PC-3 (cell line): Measurements from ENCODE around the gene ZFAND4. TPM values are rescaled to one million over a fixed set of nuclear protein-coding genes. Genes with fewer than 3 reads are reported as not detected.
"Not testable (repeated sequence)": the region's sequence is repeated elsewhere in the genome, so short reads cannot be mapped to it uniquely, and the experiment has no call there.

ENCODE experiments used
- ATAC-seq: fragments of 200-7000 bp; cut with Tn5 transposase; 2 replicates; pipeline ENCODE4 v1.9.1; 2020; ENCODE audit warnings: mild to moderate bottlenecking, moderate library complexity
- BruUV-seq: library from RNA; stranded (reverse); fragments of 400-500 nt; replicated peaks from 2 replicates; lab custom pipeline; 2021; lab: Mats Ljungman, UMichigan
- CTCF ChIA-PET: fragments of 300-600 bp; sonication (Branson Sonifier 250); formaldehyde crosslinking; loops from one replicate; lab custom pipeline; 2022; ENCODE audit warnings: antibody characterized with exemption; lab: Charles Lee
- POLR2A ChIA-PET: fragments of 300-600 bp; sonication (Branson Sonifier 250); formaldehyde crosslinking; loops from one replicate; lab custom pipeline; 2022; ENCODE audit warnings: antibody characterized with exemption; ENCODE audit not compliant: unreplicated experiment; lab: Charles Lee
- DNase-seq: peaks from one replicate; pipeline ENCODE4 v3.0.0-alpha.2; 2015
- H2AFZ ChIP-seq: fragments of 300-600 bp; sonication (generic); 2 replicates; pipeline ENCODE4 v1.6.0; 2016; ENCODE audit warnings: antibody characterized with exemption, low read length
- H3F3A ChIP-seq: fragments of 300-600 bp; sonication (generic); one replicate; pipeline ENCODE4 v1.6.0; 2017; ENCODE audit warnings: antibody characterized with exemption, low read length, control low read depth, mild to moderate bottlenecking; ENCODE audit not compliant: unreplicated experiment
- H3K27ac ChIP-seq: fragments of 300-600 bp; sonication (generic); 2 replicates; pipeline ENCODE4 v1.5.1; 2016; ENCODE audit warnings: mild to moderate bottlenecking, low read length
- H3K27me3 ChIP-seq: fragments of 300-600 bp; sonication (generic); 2 replicates; pipeline ENCODE4 v1.6.1; 2016; ENCODE audit warnings: low read length, mixed read lengths
- H3K36me3 ChIP-seq: fragments of 300-600 bp; sonication (generic); 2 replicates; pipeline ENCODE4 v1.6.1; 2016; ENCODE audit warnings: low read depth, mixed run types, low read length, mixed read lengths
- H3K4me1 ChIP-seq: fragments of 300-600 bp; sonication (generic); 2 replicates; pipeline ENCODE4 v1.5.1; 2016; ENCODE audit warnings: low read length; ENCODE audit not compliant: insufficient read depth
- H3K4me2 ChIP-seq: fragments of 300-600 bp; sonication (generic); 2 replicates; pipeline ENCODE4 v1.6.0; 2016; ENCODE audit warnings: low read length
- H3K4me3 ChIP-seq: fragments of 300-600 bp; sonication (generic); 2 replicates; pipeline ENCODE4 v1.5.1; 2016; ENCODE audit warnings: mild to moderate bottlenecking, low read length, mixed read lengths
- H3K79me2 ChIP-seq: fragments of 300-600 bp; sonication (generic); 2 replicates; pipeline ENCODE4 v1.6.1; 2017; ENCODE audit warnings: low read length, mixed read lengths
- H3K9ac ChIP-seq: fragments of 300-600 bp; sonication (generic); 2 replicates; pipeline ENCODE4 v1.6.0; 2016; ENCODE audit warnings: mild to moderate bottlenecking, low read length
- H3K9me2 ChIP-seq: fragments of 300-600 bp; sonication (generic); replicated peaks from 2 replicates; pipeline ENCODE4 v1.6.1; 2016; ENCODE audit warnings: mixed run types, low read length, mixed read lengths
- H3K9me3 ChIP-seq: fragments of 300-600 bp; sonication (generic); 2 replicates; pipeline ENCODE4 v1.6.1; 2016; ENCODE audit warnings: low read length, mixed read lengths
- H4K20me1 ChIP-seq: fragments of 300-600 bp; sonication (generic); 2 replicates; pipeline ENCODE4 v1.6.1; 2016; ENCODE audit warnings: low read length, mixed read lengths
- CTCF ChIP-seq: fragments of 300-600 bp; sonication (generic); conservative IDR thresholded peaks from 2 replicates; pipeline ENCODE4 v1.5.1; 2017; ENCODE audit warnings: antibody characterized with exemption, low read depth, mild to moderate bottlenecking, low read length
- EZH2 ChIP-seq: fragments of 300-600 bp; sonication (generic); IDR thresholded peaks from one replicate; pipeline ENCODE4 v1.6.1; 2017; ENCODE audit warnings: antibody characterized with exemption, mild to moderate bottlenecking, low read length; ENCODE audit not compliant: unreplicated experiment
- EZH2phosphoT487 ChIP-seq: fragments of 300-600 bp; sonication (generic); IDR thresholded peaks from 2 replicates; pipeline ENCODE4 v1.6.1; 2018; ENCODE audit warnings: mild to moderate bottlenecking, antibody characterized with exemption, low read length, borderline replicate concordance
- intact Hi-C: fragments of 100-400 bp; cut with micrococcal nuclease; formaldehyde crosslinking; loops from 2 replicates; pipeline ENCODE4 v1.9.0; 2023
- total RNA-seq: library from RNA; depleted of rRNA; stranded (reverse); fragments of >200 nt; gene quantifications from 2 replicates; pipeline ENCODE4 v1.2.3, GENCODE V29; 2014

The ZFAND4 gene
- total RNA-seq, 1 experiment from 2014 or later = 8.7 TPM

GRCh38 chr10:45600337-45601253 lies 72.0 kb downstream of the ZFAND4 start:
- H3K4me2 ChIP-seq, DNase-seq, H3K27ac ChIP-seq, H3K27me3 ChIP-seq, POLR2A ChIA-PET, H3K4me3 ChIP-seq, H3K79me2 ChIP-seq, intact Hi-C loops, H3K36me3 ChIP-seq, BruUV-seq, H4K20me1 ChIP-seq, H3K9me3 ChIP-seq, ATAC-seq, CTCF ChIA-PET, H3K9me2 ChIP-seq, H3K4me1 ChIP-seq, H3K9ac ChIP-seq, H3F3A ChIP-seq, H2AFZ ChIP-seq: not testable (repeated sequence)

GRCh38 chr10:45599646-45600045 lies 72.9 kb downstream of the ZFAND4 start:
- BruUV-seq = no TSS peak
- no peak overlapping the region for H3K4me2 ChIP-seq
- no peaks in the 10 kb centered on the region for H4K20me1 ChIP-seq
- no peaks in the 10 kb centered on the region for H3K36me3 ChIP-seq
- intact Hi-C loops = no loop called here
- DNase-seq (no peak), ATAC-seq (no peak)
- no peaks in the 10 kb centered on the region for H3K4me1 ChIP-seq
- no peaks in the 10 kb centered on the region for H3K9me2 ChIP-seq
- no peak overlapping the region for H3K27ac ChIP-seq
- no peaks in the 10 kb centered on the region for H3K79me2 ChIP-seq
- no peaks in the 10 kb centered on the region for H3F3A ChIP-seq
- H3K9me3 ChIP-seq = no peaks in the 10 kb centered on the region
- POLR2A ChIA-PET = no interaction called here
- no peak overlapping the region for H3K9ac ChIP-seq
- no peak for TF ChIP-seq EZH2
- no peak for TF ChIP-seq CTCF
- no peak for TF ChIP-seq EZH2phosphoT487
- no peak overlapping the region for H2AFZ ChIP-seq
- CTCF ChIA-PET = no interaction called here
- H3K4me3 ChIP-seq = no peak overlapping the region
- no peaks in the 10 kb centered on the region for H3K27me3 ChIP-seq

- Histone ChIP-seq H3K4me3 (no peak overlapping the region), H4K20me1 (no peaks in the 10 kb centered on the region), H3K9me3 (no peaks in the 10 kb centered on the region), H2AFZ (no peak overlapping the region), H3K36me3 (no peaks in the 10 kb centered on the region), H3K9ac (no peak overlapping the region), H3K79me2 (no peaks in the 10 kb centered on the region; the same call in 1 of the 2 replicates), H3F3A (no peaks in the 10 kb centered on the region), H3K9me2 (no peaks in the 10 kb centered on the region), H3K4me2 (no peak overlapping the region), H3K27me3 (no peaks in the 10 kb centered on the region), H3K27ac (no peak overlapping the region), H3K4me1 (no peaks in the 10 kb centered on the region)
- ChIA-PET CTCF (no interaction called here), POLR2A (no interaction called here)
- intact Hi-C loops = no loop called here
- ATAC-seq (no peak), DNase-seq (no peak)
- no TSS peak for BruUV-seq
- TF ChIP-seq EZH2 = no peak
- no peak for TF ChIP-seq EZH2phosphoT487
- TF ChIP-seq CTCF = no peak
Observed at GRCh38 chr10:45599021-45599603, 73.5 kb downstream of the ZFAND4 start.
